ENCODE measurements around the gene CD274. TPM values are rescaled to one million over a fixed set of nuclear protein-coding genes. Genes with fewer than 3 reads are reported as not detected.

CD274 gene
- total RNA-seq, 1 experiment from 2014 or later, result 0.42 TPM

DNA sequence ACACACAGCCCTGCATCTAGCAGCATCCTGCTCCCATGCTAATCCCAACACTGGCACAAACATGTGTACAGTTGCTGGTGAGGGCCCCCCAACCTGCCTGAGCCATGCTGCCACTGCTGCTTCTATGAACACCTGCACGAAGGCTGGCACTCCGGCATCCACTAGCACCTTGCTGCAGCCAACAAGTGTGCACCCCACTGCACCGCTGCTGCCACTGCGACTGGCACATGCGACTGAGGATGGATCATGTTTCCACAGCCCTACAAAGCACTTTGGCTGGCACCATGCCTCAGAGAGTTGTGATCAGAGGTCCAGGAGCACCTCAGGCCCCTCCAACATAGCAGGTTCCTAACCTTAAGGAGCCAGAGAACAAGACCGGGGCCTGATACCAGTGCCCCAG, 52.2 kb downstream of the CD274 start:
- no peaks in the 10 kb centered on the region for H3K36me3 Mint-ChIP-seq
- H3K27me3 Mint-ChIP-seq (ENCODE audit: low read depth), result no peaks in the 10 kb centered on the region; the same call in 1 of the 2 replicates
- DNase-seq (ENCODE audit: low spot score) (no peak), ATAC-seq (no peak)
- CTCF ChIA-PET, result no interaction called here
- no peak overlapping the region for H3K27ac Mint-ChIP-seq
- H3K4me1 Mint-ChIP-seq, result peaks cover 2% of the 10 kb centered on the region; the same call in 1 of the 2 replicates
- TF ChIP-seq IRF2 (CRISPR knock-in tag; IDR thresholded peaks at IDR 0.05; ENCODE audit: borderline replicate concordance, low read depth) (no peak), TCF7 (CRISPR knock-in tag; IDR thresholded peaks at IDR 0.05; ENCODE audit: low read depth) (no peak), ZNF121 (CRISPR knock-in tag; IDR thresholded peaks at IDR 0.05) (no peak), FOXJ3 (CRISPR knock-in tag; IDR thresholded peaks at IDR 0.05; ENCODE audit: borderline replicate concordance) (no peak), PRRX2 (CRISPR knock-in tag; IDR thresholded peaks at IDR 0.05) (no peak), MYBL2 (CRISPR knock-in tag; IDR thresholded peaks at IDR 0.05) (no peak)
- TF ChIP-seq, protein P1, sequence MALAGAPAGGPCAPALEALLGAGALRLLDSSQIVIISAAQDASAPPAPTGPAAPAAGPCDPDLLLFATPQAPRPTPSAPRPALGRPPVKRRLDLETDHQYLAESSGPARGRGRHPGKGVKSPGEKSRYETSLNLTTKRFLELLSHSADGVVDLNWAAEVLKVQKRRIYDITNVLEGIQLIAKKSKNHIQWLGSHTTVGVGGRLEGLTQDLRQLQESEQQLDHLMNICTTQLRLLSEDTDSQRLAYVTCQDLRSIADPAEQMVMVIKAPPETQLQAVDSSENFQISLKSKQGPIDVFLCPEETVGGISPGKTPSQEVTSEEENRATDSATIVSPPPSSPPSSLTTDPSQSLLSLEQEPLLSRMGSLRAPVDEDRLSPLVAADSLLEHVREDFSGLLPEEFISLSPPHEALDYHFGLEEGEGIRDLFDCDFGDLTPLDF (CRISPR knock-in tag; IDR thresholded peaks at IDR 0.05), result no peak
- TF ChIP-seq, protein P2, sequence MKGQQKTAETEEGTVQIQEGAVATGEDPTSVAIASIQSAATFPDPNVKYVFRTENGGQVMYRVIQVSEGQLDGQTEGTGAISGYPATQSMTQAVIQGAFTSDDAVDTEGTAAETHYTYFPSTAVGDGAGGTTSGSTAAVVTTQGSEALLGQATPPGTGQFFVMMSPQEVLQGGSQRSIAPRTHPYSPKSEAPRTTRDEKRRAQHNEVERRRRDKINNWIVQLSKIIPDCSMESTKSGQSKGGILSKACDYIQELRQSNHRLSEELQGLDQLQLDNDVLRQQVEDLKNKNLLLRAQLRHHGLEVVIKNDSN (CRISPR knock-in tag; IDR thresholded peaks at IDR 0.05), result no peak
- POLR2A ChIA-PET, result no interaction called here
- peaks cover 6% of the 10 kb centered on the region for H3K9me3 Mint-ChIP-seq
- H3K4me3 Mint-ChIP-seq, result no peak overlapping the region

DNA sequence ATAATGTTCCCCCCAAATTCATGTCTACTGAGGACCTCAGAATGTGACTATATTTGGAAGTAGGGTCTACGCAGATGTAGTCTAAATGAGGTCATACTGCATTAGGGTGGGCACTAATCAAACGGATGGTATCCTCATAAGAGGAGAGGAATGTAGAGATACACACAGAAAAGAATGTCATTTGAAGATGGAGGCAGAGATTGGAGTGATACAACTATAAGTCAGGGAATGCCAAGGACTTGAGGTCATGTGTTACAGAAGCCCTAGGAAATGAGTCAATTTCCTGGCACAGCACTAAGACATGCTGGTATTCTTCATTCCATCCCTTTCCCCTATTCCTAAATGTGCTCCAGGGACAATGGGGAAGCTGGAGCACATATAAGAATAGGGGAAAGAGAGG, 59.2 kb downstream of the CD274 start:
- Mint-ChIP-seq H3K4me3 (no peak overlapping the region), H3K4me1 (peaks cover 7% of the 10 kb centered on the region), H3K36me3 (no peaks in the 10 kb centered on the region), H3K27me3 (ENCODE audit: low read depth) (no peaks in the 10 kb centered on the region; the same call in 1 of the 2 replicates), H3K27ac (no peak overlapping the region), H3K9me3 (peaks cover 10% of the 10 kb centered on the region)
- ChIA-PET CTCF (no interaction called here), POLR2A (no interaction called here)
- TF ChIP-seq NFE2L1 (CRISPR knock-in tag; IDR thresholded peaks at IDR 0.05), result no peak
- no peak for TF ChIP-seq ZNF423 (CRISPR knock-in tag; IDR thresholded peaks at IDR 0.05)
- no peak for TF ChIP-seq GABPB1 (CRISPR knock-in tag; IDR thresholded peaks at IDR 0.05)
- TF ChIP-seq RELA (CRISPR knock-in tag; IDR thresholded peaks at IDR 0.05; ENCODE audit: borderline replicate concordance), result no peak
- TF ChIP-seq FOXP1 (CRISPR knock-in tag; IDR thresholded peaks at IDR 0.05; ENCODE audit: borderline replicate concordance), result no peak
- no peak for TF ChIP-seq TP53 (CRISPR knock-in tag; IDR thresholded peaks at IDR 0.05)
- TF ChIP-seq, protein P3, sequence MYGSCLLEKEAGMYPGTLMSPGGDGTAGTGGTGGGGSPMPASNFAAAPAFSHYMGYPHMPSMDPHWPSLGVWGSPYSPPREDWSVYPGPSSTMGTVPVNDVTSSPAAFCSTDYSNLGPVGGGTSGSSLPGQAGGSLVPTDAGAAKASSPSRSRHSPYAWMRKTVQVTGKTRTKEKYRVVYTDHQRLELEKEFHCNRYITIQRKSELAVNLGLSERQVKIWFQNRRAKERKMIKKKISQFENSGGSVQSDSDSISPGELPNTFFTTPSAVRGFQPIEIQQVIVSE (CRISPR knock-in tag; IDR thresholded peaks at IDR 0.05; ENCODE audit: borderline replicate concordance), result no peak
- TF ChIP-seq, protein P4, sequence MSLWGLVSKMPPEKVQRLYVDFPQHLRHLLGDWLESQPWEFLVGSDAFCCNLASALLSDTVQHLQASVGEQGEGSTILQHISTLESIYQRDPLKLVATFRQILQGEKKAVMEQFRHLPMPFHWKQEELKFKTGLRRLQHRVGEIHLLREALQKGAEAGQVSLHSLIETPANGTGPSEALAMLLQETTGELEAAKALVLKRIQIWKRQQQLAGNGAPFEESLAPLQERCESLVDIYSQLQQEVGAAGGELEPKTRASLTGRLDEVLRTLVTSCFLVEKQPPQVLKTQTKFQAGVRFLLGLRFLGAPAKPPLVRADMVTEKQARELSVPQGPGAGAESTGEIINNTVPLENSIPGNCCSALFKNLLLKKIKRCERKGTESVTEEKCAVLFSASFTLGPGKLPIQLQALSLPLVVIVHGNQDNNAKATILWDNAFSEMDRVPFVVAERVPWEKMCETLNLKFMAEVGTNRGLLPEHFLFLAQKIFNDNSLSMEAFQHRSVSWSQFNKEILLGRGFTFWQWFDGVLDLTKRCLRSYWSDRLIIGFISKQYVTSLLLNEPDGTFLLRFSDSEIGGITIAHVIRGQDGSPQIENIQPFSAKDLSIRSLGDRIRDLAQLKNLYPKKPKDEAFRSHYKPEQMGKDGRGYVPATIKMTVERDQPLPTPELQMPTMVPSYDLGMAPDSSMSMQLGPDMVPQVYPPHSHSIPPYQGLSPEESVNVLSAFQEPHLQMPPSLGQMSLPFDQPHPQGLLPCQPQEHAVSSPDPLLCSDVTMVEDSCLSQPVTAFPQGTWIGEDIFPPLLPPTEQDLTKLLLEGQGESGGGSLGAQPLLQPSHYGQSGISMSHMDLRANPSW (CRISPR knock-in tag; conservative IDR thresholded peaks at IDR 0.05; ENCODE audit: low read depth), result no peak
- no peak for TF ChIP-seq ZNF232 (CRISPR knock-in tag; IDR thresholded peaks at IDR 0.05)
- TF ChIP-seq JAZF1 (CRISPR knock-in tag; IDR thresholded peaks at IDR 0.05), result no peak
- DNase-seq (ENCODE audit: low spot score) (no peak), ATAC-seq (no peak)

DNA sequence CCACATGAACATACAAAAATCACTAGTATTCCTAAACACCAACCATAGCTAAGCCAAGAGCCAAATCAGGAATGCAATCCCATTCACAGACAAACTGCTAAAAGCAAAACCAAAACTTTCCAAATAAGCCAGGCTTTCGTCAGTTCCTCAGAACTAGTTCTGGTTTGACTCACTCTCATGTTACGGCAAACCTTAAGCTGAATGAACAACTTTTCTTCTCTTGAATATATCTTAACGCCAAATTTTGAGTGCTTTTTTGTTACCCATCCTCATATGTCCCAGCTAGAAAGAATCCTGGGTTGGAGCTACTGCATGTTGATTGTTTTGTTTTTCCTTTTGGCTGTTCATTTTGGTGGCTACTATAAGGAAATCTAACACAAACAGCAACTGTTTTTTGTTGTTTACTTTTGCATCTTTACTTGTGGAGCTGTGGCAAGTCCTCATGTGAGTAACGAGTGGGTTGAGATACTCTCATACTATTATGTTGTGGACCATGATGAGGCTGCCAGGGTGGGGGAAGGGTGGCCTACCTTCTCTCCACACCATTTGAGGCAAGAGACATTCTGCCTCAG, 60.1 kb downstream of the CD274 start, which contains the start of gene PDCD1LG2:
PDCD1LG2 (plus strand) TSS at position 172 of the 572 bp plus-strand sequence. CDS start 12,016 bp downstream, outside the sequence.
- CTCF ChIA-PET, result interaction anchor here (0.6 kb wide), 1 partner anchor 90 kb away, joined by 4 read pairs; no protein-coding TSS in a partner anchor
- H3K27ac Mint-ChIP-seq, result no peak within 1 kb of the TSS
- TF ChIP-seq OVOL2 (CRISPR knock-in tag; IDR thresholded peaks at IDR 0.05; ENCODE audit: borderline replicate concordance) (no peak), SMAD3 (CRISPR knock-in tag; IDR thresholded peaks at IDR 0.05; ENCODE audit: borderline replicate concordance) (no peak), ESRRA (CRISPR knock-in tag; IDR thresholded peaks at IDR 0.05; ENCODE audit: borderline replicate concordance) (no peak), CBFB (CRISPR knock-in tag; IDR thresholded peaks at IDR 0.05; ENCODE audit: low read depth) (no peak), ZNF416 (CRISPR knock-in tag; IDR thresholded peaks at IDR 0.05) (no peak), HMGA2 (CRISPR knock-in tag; IDR thresholded peaks at IDR 0.05) (no peak), ZNF317 (CRISPR knock-in tag; IDR thresholded peaks at IDR 0.05; ENCODE audit: borderline replicate concordance, low read depth) (no peak), FOXP1 (CRISPR knock-in tag; IDR thresholded peaks at IDR 0.05; ENCODE audit: borderline replicate concordance) (no peak)
- TF ChIP-seq, protein P5, sequence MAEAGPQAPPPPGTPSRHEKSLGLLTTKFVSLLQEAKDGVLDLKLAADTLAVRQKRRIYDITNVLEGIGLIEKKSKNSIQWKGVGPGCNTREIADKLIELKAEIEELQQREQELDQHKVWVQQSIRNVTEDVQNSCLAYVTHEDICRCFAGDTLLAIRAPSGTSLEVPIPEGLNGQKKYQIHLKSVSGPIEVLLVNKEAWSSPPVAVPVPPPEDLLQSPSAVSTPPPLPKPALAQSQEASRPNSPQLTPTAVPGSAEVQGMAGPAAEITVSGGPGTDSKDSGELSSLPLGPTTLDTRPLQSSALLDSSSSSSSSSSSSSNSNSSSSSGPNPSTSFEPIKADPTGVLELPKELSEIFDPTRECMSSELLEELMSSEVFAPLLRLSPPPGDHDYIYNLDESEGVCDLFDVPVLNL (CRISPR knock-in tag; IDR thresholded peaks at IDR 0.05; ENCODE audit: borderline replicate concordance, low read depth), result no peak
- TF ChIP-seq, protein P6, sequence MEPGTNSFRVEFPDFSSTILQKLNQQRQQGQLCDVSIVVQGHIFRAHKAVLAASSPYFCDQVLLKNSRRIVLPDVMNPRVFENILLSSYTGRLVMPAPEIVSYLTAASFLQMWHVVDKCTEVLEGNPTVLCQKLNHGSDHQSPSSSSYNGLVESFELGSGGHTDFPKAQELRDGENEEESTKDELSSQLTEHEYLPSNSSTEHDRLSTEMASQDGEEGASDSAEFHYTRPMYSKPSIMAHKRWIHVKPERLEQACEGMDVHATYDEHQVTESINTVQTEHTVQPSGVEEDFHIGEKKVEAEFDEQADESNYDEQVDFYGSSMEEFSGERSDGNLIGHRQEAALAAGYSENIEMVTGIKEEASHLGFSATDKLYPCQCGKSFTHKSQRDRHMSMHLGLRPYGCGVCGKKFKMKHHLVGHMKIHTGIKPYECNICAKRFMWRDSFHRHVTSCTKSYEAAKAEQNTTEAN (CRISPR knock-in tag; IDR thresholded peaks at IDR 0.05), result no peak

More for the DNA sequence above, 60.1 kb downstream of the CD274 start, which contains the start of gene PDCD1LG2:
- Mint-ChIP-seq H3K36me3 (no peaks in the 10 kb centered on the region), H3K27me3 (ENCODE audit: low read depth) (no peaks in the 10 kb centered on the region; the same call in 1 of the 2 replicates), H3K4me3 (no peak within 1 kb of the TSS), H3K9me3 (peaks cover 10% of the 10 kb centered on the region), H3K4me1 (peaks cover 7% of the 10 kb centered on the region)
- DNase-seq (ENCODE audit: low spot score) (no peak), ATAC-seq (no peak)
- POLR2A ChIA-PET, result no interaction called here

Data from WTC11 (cell line).